Measurements from ENCODE around the gene MRPL46.
"Not testable (repeated sequence)": the region's sequence is repeated elsewhere in the genome, so short reads cannot be mapped to it uniquely, and the experiment has no call there.

MRPL46 gene

DNA sequence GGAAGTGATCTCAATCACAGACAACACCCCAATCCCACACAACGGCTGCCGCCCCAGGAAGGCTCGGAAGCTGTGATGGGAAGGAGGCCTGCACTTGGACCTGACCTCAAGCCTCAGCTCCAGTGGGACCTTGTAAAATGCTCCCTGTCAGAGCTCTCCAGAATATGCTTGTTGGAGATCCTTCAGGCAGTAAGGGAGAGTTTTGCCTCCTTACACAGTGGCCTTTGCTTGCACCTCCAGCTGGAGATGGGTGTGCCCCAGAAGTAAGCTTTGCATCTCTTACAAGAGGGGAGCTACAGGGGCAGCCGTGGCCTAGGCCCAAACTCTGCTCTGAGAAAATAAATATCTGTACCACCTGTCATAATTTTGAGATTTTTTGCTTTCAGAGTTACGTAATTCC is 10.7 kb upstream of the MRPL46 start:
- DNase-seq: no peak

GRCh38 chr15:88477126-88477525 is 9.9 kb upstream of the MRPL46 start:
- DNase-seq: no peak

DNA sequence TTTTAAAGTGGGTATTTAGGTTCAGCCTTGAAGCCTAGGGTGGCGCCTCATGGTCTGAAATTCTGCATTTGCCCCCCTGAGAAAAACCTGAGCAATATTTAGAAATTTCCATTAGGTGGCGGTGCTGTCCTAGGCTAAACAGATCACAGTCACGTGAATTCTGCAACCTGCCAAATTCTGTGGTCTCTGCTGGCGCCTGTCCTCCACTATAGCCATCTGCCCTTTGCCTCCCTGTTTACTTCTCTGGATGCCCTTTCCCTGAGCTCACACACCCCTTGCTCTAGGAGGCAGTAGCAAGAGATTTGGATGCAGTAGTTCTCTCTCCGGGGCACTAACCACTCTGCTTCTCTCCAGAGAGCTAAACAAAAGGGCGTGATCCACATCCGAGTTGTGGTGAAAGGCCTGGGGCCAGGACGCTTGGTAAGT is 9.5 kb upstream of the MRPL46 start:
- DNase-seq: peak; percentile 12

DNA sequence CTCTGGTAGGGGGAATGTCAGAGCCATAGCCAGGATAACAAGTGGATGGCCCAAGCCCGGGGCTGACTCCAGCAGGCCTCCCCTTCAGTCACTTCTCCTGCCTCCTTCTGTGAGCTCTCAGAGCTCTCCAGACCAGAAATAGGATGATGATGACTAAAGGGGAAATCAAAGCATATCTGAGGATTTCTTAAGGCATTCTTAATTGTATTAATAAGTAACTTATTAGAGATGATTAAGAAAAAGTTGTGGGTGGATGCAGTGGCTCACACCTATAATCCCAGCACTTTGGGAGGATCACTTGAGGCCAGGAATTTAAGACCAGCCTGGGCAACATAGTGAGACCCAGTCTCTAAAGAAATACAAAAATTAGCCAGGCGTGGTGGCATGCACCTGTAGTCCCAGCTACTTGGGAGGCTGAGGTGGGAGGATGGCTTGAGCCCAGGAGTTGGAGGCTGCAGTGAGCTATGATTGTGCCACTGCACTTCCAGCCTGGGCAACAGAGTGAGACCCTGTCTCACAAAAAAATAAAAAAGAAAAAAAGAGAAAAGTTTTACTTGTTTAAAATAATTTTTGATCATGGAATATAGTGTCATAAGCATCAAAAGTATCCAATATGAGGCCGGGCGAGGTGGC is 6.6 kb upstream of the MRPL46 start:
- not testable (repeated sequence) for DNase-seq

GRCh38 chr15:88472225-88472624 is 5.0 kb upstream of the MRPL46 start:
- no peak for DNase-seq

GRCh38 chr15:88470625-88471372 is 3.6 kb upstream of the MRPL46 start:
- DNase-seq: no peak

DNA sequence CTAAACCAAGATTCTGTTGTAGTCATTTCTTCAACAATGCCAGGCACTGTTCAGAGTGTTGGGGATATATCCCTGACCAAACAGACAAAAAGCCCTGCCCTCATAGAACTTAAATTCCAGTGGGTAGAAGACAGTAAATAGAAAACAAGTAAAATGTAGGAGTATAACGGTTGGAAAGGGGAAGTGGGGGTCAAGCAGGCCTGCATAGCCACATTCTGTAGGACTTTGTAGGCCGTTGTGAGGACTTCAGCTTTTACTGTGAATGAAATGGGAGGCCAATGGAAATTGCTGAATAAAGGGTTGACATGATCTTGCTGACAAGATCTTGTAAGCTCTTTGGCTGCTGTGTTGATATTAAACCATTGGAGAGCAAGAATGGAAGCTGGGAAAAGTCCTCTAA is 2.1 kb upstream of the MRPL46 start:
- no peak for DNase-seq

DNA sequence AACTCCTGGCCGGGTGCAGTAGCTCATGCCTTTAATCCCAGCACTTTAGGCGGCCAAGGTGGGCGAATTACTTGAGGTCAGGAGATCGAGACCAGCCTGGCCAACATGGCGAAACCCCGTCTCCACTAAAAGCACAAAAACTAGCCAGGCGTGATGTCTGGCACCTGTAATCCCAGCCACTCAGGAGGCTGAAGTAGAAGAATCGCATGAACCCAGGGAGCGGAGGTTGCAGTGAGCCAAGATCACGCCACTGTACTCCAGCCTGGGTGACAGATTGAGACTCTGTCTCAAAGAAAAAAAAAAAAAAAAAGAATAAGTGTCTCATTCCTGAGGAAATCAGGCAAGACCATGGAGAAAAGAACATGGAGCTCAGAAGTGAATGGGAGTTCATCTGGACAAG is 1.5 kb upstream of the MRPL46 start:
- not testable (repeated sequence) for DNase-seq

DNA sequence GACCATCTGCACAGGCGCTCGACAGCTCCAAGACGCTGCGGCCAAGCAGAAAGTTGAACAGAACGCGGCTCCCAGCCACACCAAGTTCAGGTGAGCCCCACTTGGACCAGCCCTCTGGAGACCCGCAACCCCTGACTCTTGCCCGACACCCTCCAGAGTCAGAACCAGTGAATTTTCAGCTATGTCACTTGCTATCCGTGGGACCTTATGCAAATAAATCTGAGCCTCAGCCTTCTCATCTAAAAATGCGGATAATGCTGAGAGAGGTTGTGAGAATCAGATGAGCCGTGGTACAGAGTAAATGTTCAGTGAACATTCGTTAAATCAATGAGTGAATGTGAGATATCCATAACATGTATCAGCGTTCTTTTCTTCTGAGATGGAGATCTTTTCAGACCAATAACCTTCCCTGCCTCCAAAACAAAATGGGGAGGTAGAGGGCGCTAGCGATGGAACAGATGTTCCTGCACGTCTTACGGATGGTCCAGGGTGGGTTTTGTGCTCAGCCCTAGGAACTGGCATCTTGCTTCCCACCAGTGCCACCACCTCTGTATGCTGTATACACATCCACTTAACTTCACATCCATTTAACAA is 844 bp upstream of the MRPL46 start:
- DNase-seq: peak; percentile 26

GRCh38 chr15:88465633-88466224 is 1.5 kb downstream of the MRPL46 start:
- peak; percentile 45 for DNase-seq

DNA sequence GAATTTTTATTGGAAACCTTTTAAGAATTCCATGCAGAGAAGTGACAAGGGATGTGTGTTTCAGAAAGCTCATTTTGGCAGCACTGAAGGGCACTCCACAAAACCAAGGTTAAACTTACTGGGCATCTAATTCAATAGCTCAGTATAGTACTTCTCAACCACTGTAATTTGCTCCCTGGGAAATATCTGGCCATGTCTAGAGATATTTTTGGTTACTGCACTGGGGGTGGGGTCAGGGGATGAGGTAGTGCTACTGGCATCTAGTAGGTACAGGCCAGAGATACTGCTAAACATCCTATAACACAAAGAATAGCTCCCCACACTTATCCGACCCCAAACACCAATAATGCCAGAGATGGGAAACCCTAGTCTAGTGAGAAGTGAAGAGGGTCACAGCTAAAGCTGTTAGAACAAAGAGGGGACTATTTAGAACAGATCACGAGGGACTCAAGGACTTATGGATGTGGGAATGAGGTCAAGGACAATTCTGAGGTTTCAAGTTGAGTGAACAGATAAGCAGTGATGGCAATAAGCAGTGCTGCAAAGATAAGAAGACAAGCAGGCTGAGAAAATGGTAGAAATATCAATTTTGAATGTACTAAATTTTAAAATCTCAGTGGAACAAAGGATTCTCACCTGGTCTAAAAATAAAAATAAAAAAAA is 3.2 kb downstream of the MRPL46 start:
- no peak for DNase-seq

GRCh38 chr15:88456733-88457132 is 10.5 kb downstream of the MRPL46 start:
- DNase-seq: no peak

GRCh38 chr15:88454867-88455810 is 12.0 kb downstream of the MRPL46 start:
- peak; percentile 63 for DNase-seq

DNA sequence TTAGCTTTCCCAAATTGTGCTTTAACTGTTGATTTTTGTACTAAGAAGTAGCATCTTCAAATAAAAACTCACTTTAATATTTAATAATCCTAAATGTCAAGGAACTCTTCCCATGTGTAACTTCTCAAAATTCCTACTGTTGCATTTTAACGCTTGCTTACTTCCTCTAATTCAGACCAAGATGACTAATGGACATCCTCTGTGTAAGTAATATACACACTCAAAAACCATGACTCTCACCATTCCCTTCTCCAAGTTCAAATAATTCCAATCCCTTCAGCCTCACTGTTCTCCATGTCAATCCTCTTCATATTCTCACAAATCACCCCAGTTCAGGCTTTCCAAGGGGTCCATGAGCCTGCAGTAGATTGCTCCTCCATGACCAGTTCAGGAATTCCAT is 13.0 kb downstream of the MRPL46 start:
- DNase-seq: no peak

DNA sequence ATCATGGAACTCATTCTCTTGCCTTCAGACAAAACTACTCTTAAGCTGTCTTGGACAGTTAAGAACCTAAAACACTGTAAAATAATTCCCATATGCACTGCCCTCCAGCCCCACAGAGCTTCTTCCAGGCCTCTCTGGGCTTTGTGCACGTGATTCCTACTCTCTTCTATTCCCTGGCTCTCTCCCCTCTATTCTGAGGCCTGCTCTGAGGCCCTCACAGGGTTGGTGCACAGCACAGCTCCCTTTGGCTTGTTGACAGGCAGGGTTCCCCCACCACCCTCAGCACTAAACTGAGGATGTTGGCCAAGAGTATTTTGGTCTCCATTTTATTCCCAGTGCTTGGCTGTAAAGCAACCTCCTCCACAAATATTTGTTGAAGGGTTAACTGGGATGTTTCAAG is 13.5 kb downstream of the MRPL46 start:
- no peak for DNase-seq

DNA sequence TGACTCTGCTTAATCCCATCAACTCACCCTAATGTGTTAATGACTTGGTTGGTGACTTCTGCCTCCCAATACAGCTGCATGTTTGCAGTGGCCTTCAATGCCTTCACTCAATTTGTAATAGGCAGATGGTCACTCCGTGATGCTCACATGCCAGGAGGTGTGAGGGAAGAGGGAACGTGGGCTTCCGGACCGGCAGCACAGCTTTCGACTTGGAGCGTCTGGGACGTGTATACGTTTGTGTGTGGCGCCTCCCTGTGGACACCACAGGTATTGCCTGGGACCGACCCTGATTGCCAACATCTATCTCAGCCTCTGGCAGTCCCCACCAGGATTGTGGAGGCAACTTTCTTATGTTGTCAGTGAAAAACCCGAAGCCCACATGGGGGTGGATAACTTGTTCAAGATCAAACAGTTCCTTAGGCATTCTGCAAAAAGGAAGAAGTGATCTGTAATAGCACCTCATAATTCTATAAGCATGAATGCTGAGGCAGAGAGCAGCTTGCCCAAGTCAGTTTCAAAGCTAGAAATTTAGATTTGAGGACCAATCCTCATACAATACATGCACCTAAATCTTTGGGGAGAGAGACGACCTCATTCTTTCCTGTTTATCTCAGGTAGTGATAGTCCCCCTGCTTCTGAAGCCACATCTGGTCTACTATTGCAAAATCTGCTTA is 16.9 kb downstream of the MRPL46 start:
- DNase-seq: peak; percentile 86

DNA sequence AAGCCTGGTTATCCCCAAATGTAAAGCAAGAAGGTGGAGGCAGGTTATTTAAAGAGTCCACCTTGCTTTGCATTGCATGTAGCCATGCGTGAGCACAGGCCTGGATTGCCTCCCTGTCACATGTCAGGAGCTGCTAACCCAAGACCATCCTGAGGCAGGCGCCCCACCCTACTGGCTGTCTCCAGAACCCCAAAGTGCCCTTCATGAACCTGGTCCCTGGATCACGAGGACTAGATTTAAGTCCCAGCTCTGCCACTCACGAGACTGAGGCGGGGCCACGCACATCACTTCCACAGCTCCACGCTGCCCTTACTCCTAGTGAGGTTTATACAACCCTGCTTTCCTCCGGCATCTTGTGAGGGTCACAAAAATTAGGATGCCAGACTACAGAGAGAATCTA is 17.6 kb downstream of the MRPL46 start:
- DNase-seq: no peak

GRCh38 chr15:88448991-88449461 is 18.2 kb downstream of the MRPL46 start:
- no peak for DNase-seq

- no peak for DNase-seq
Observed at GRCh38 chr15:88447741-88448140, 19.4 kb downstream of the MRPL46 start.

GRCh38 chr15:88447206-88447605 is 20.0 kb downstream of the MRPL46 start:
- no peak for DNase-seq

GRCh38 chr15:88441076-88441730 is 26.0 kb downstream of the MRPL46 start:
- no peak for DNase-seq
